ENCODE measurements around the gene PLOD2. TPM values are rescaled to one million over a fixed set of nuclear protein-coding genes. Genes with fewer than 3 reads are reported as not detected.

PLOD2 gene
- total and polyA plus RNA-seq, 4 donors, result 18.6 to 57.0 (median 24.3) TPM

- TF ChIP-seq MAX (IDR thresholded peaks at IDR 0.05), result no peak
These were observed 36.7 kb downstream of the PLOD2 start (continued) for GRCh38 chr3:146124126-146124801.

- H3K4me1 ChIP-seq (ENCODE audit: control insufficient read depth in 4 of 4, insufficient read depth in 4 of 4, low read length in 3 of 4), result peaks cover 2 to 17% (median 8%) of the 10 kb centered on the region in 4 donors
- no peak for TF ChIP-seq RAD21 (IDR thresholded peaks at IDR 0.05)
- no peak for TF ChIP-seq NR2F2 (IDR thresholded peaks at IDR 0.05)
- no peak for TF ChIP-seq REST (IDR thresholded peaks at IDR 0.05)
- WGBS, result 93% methylated on average over 2 of the region's 2 CpGs
- H3K9me3 ChIP-seq (ENCODE audit: control insufficient read depth in 4 of 4, low read length in 3 of 4), result no peaks in the 10 kb centered on the region
- H3K9ac ChIP-seq (ENCODE audit: low read depth in 1 of 2, low read length in 2 of 2), result no peak overlapping the region
- H3K36me3 ChIP-seq (ENCODE audit: control insufficient read depth in 4 of 4, insufficient read depth in 3 of 4, low read depth in 1 of 4, low read length in 3 of 4), result peaks cover 0 to 21% (median 3%) of the 10 kb centered on the region in 4 donors
- no peaks in the 10 kb centered on the region for H3K27me3 ChIP-seq (ENCODE audit: control insufficient read depth in 4 of 4, insufficient read depth in 4 of 4, low read length in 3 of 4)
- H3K27ac ChIP-seq (ENCODE audit: low read depth in 1 of 2, low read length in 2 of 2), result peak overlapping the region in 1 of 2 donors; percentile 3
- no peak overlapping the region for H3K4me3 ChIP-seq (ENCODE audit: low read depth in 1 of 3, low read length in 3 of 3)
- no peak for DNase-seq (ENCODE audit: low spot score)
These were observed 43.3 kb downstream of the PLOD2 start for GRCh38 chr3:146117406-146118285.

GRCh38 chr3:146115619-146116018 is 45.4 kb downstream of the PLOD2 start:
- DNase-seq (ENCODE audit: low spot score), result no peak
- H3K27ac ChIP-seq (ENCODE audit: low read depth in 1 of 2, low read length in 2 of 2), result peak overlapping the region; percentile 84 to 95
- 33% methylated on average over 1 of the region's 1 CpG for WGBS
- TF ChIP-seq RAD21 (IDR thresholded peaks at IDR 0.05) (peak; percentile 39 to 48), REST (IDR thresholded peaks at IDR 0.05) (peak; percentile 76), ZBTB33 (IDR thresholded peaks at IDR 0.05) (peak; percentile 52), RXRA (IDR thresholded peaks at IDR 0.05) (peak; percentile 81 to 85), FOXA2 (IDR thresholded peaks at IDR 0.05) (peak; percentile 91), YY1 (IDR thresholded peaks at IDR 0.05) (peak; percentile 79), HNF4A (conservative IDR thresholded peaks at IDR 0.05) (peak; percentile 85 to 92), CTCF (IDR thresholded peaks at IDR 0.05; ENCODE audit: low read depth, low read length, missing input control) (no peak), NR2F2 (IDR thresholded peaks at IDR 0.05) (peak; percentile 23), TAF1 (conservative IDR thresholded peaks at IDR 0.05) (no peak), GABPA (IDR thresholded peaks at IDR 0.05 in 1 of 2, conservative IDR thresholded peaks at IDR 0.05 in 1 of 2) (no peak), JUND (IDR thresholded peaks at IDR 0.05) (peak; percentile 56 to 90), ATF3 (IDR thresholded peaks at IDR 0.05) (peak; percentile 69), EGR1 (IDR thresholded peaks at IDR 0.05; ENCODE audit: low read depth in 2 of 2) (peak in 1 of 2 donors; percentile 54), SP1 (IDR thresholded peaks at IDR 0.05) (peak; percentile 92)

More at GRCh38 chr3:146115619-146116018, 45.4 kb downstream of the PLOD2 start:
- Histone ChIP-seq H3K4me1 (ENCODE audit: control insufficient read depth in 4 of 4, insufficient read depth in 4 of 4, low read length in 3 of 4) (peaks cover 2 to 26% (median 12%) of the 10 kb centered on the region in 4 donors), H3K9ac (ENCODE audit: low read depth in 1 of 2, low read length in 2 of 2) (peak overlapping the region in 1 of 2 donors; percentile 79), H3K9me3 (ENCODE audit: control insufficient read depth in 4 of 4, low read length in 3 of 4) (no peaks in the 10 kb centered on the region), H3K36me3 (ENCODE audit: control insufficient read depth in 4 of 4, insufficient read depth in 3 of 4, low read depth in 1 of 4, low read length in 3 of 4) (peaks cover 0 to 5% (median 2%) of the 10 kb centered on the region in 4 donors), H3K4me3 (ENCODE audit: low read depth in 1 of 3, low read length in 3 of 3) (no peak overlapping the region), H3K27me3 (ENCODE audit: control insufficient read depth in 4 of 4, insufficient read depth in 4 of 4, low read length in 3 of 4) (no peaks in the 10 kb centered on the region)

Data from liver (tissue), 9 donors.